SK-N-SH treated with all-trans-retinoic acid at 6 μM for 48 hours (cell line): ENCODE results near the gene LHFPL6.

Experiments
- PATZ1 ChIP-seq: fragments of 250-450 bp; sonication (Bioruptor Pico); IDR thresholded peaks from 2 replicates; pipeline ENCODE4 v1.8.0; 2020; ENCODE audit warnings: mild to moderate bottlenecking, moderate library complexity, borderline replicate concordance
- RARB ChIP-seq: fragments of 250-450 bp; sonication (Bioruptor Pico); IDR thresholded peaks from 2 replicates; pipeline ENCODE4 v1.8.0; 2021; ENCODE audit warnings: mild to moderate bottlenecking, moderate library complexity
- ZC3H10 ChIP-seq: fragments of 250-450 bp; sonication (Bioruptor Pico); IDR thresholded peaks from 2 replicates; pipeline ENCODE4 v1.5.1; 2021; ENCODE audit warnings: mild to moderate bottlenecking, moderate library complexity
- ZFP30 ChIP-seq: fragments of 450-650 bp; formaldehyde crosslinking; IDR thresholded peaks from 2 replicates; pipeline ENCODE4 v1.5.0; 2022; ENCODE audit warnings: mild to moderate bottlenecking, moderate library complexity
- ZNF8 ChIP-seq: fragments of 450-650 bp; formaldehyde crosslinking; IDR thresholded peaks from 2 replicates; pipeline ENCODE4 v1.5.0; 2020; ENCODE audit warnings: mild to moderate bottlenecking, moderate library complexity

- TF ChIP-seq RARB (no peak), PATZ1 (CRISPR knock-in tag) (no peak), ZC3H10 (no peak), ZNF8 (CRISPR knock-in tag) (no peak), ZFP30 (CRISPR knock-in tag) (no peak)
Observed at GRCh38 chr13:39406688-39407087, 196.3 kb downstream of the LHFPL6 start.
